Endothelial cell of umbilical vein (primary cell): ENCODE measurements around the gene CLEC16A.

ENCODE experiments used
- CTCF ChIP-seq, 2 donors: IDR thresholded peaks; 1 replicate in 1 of 2; 2 replicates in 1 of 2; pipeline ENCODE4 v1.5.1; 2011; ENCODE audit warnings: low read length in 2 of 2, mild to moderate bottlenecking in 2 of 2, moderate library complexity in 2 of 2, control low read depth in 1 of 2, inconsistent platforms in 1 of 2, low read depth in 1 of 2; ENCODE audit not compliant: insufficient read depth in 1 of 2; ENCODE audit errors: extremely low read depth in 1 of 2
- EZH2 ChIP-seq: IDR thresholded peaks from 2 replicates; pipeline ENCODE4 v1.6.1; 2012; ENCODE audit warnings: borderline replicate concordance, low read depth, mild to moderate bottlenecking, moderate library complexity, low read length, inconsistent platforms; ENCODE audit not compliant: severe bottlenecking
- FOS ChIP-seq: IDR thresholded peaks from 2 replicates; pipeline ENCODE4 v1.6.1; 2011; ENCODE audit warnings: mild to moderate bottlenecking, low read length, moderate library complexity, borderline replicate concordance; ENCODE audit not compliant: insufficient read depth
- GATA2 ChIP-seq: IDR thresholded peaks from 2 replicates; pipeline ENCODE4 v1.7.0; 2011; ENCODE audit warnings: low read depth, mild to moderate bottlenecking, moderate library complexity, mixed read lengths, low read length; ENCODE audit not compliant: insufficient read length, insufficient read depth
- JUN ChIP-seq: IDR thresholded peaks from 2 replicates; pipeline ENCODE4 v1.6.1; 2011; ENCODE audit warnings: borderline replicate concordance, low read depth; ENCODE audit not compliant: insufficient read length, insufficient read depth
- MAX ChIP-seq: IDR thresholded peaks from 2 replicates; pipeline ENCODE4 v1.6.1; 2011; ENCODE audit not compliant: insufficient read depth, insufficient read length
- MYC ChIP-seq: IDR thresholded peaks from one replicate; pipeline ENCODE4 v1.6.1; 2011; ENCODE audit warnings: mild to moderate bottlenecking, low read depth, low read length
- POLR2A ChIP-seq: IDR thresholded peaks from 2 replicates; pipeline ENCODE4 v1.6.1; 2012; ENCODE audit warnings: low read depth, mild to moderate bottlenecking, control low read depth, low read length
- POLR2AphosphoS5 ChIP-seq: IDR thresholded peaks from 2 replicates; pipeline ENCODE4 v1.6.1; 2012; ENCODE audit warnings: low read depth, mild to moderate bottlenecking, control low read depth, low read length, moderate library complexity; ENCODE audit not compliant: insufficient read depth

GRCh38 chr16:11118479-11118878, 174.1 kb downstream of the CLEC16A start:
- TF ChIP-seq CTCF (IDR thresholded peaks at IDR 0.05; ENCODE audit: extremely low read depth in 1 of 2, insufficient read depth in 1 of 2, low read depth in 1 of 2, low read length in 2 of 2) (no peak), POLR2AphosphoS5 (no peak), POLR2A (no peak), MAX (no peak), EZH2 (no peak), MYC (no peak), JUN (no peak), FOS (no peak), GATA2 (no peak)
